Measurements from ENCODE around the gene PLA2G15.

DNA sequence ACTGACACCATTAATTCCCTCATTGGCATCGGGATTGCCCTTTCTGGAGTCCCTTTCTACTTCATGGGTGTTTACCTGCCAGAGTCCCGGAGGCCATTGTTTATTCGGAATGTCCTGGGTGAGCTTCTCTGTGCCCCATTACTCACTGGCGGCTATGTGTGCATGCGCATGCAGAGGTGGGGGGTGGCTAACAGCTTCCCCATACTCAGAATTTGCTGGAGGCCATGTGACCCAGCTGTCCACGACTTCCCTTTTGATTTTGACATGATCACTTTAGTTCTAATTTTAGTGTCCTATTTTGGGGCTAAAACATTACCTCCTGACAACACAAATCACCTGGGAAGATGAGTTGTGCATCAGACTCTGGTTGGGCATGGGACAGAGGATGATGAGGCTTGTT is 51.5 kb downstream of the PLA2G15 start:
- TF ChIP-seq, protein P1, sequence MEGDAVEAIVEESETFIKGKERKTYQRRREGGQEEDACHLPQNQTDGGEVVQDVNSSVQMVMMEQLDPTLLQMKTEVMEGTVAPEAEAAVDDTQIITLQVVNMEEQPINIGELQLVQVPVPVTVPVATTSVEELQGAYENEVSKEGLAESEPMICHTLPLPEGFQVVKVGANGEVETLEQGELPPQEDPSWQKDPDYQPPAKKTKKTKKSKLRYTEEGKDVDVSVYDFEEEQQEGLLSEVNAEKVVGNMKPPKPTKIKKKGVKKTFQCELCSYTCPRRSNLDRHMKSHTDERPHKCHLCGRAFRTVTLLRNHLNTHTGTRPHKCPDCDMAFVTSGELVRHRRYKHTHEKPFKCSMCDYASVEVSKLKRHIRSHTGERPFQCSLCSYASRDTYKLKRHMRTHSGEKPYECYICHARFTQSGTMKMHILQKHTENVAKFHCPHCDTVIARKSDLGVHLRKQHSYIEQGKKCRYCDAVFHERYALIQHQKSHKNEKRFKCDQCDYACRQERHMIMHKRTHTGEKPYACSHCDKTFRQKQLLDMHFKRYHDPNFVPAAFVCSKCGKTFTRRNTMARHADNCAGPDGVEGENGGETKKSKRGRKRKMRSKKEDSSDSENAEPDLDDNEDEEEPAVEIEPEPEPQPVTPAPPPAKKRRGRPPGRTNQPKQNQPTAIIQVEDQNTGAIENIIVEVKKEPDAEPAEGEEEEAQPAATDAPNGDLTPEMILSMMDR (IDR thresholded peaks at IDR 0.05; ENCODE audit: insufficient read depth, low read length): no peak
- TF ChIP-seq POLR2AphosphoS5 (IDR thresholded peaks at IDR 0.05; ENCODE audit: low read depth): peak; percentile 25; the same call in 1 of the 2 replicates
- TF ChIP-seq, protein P2, sequence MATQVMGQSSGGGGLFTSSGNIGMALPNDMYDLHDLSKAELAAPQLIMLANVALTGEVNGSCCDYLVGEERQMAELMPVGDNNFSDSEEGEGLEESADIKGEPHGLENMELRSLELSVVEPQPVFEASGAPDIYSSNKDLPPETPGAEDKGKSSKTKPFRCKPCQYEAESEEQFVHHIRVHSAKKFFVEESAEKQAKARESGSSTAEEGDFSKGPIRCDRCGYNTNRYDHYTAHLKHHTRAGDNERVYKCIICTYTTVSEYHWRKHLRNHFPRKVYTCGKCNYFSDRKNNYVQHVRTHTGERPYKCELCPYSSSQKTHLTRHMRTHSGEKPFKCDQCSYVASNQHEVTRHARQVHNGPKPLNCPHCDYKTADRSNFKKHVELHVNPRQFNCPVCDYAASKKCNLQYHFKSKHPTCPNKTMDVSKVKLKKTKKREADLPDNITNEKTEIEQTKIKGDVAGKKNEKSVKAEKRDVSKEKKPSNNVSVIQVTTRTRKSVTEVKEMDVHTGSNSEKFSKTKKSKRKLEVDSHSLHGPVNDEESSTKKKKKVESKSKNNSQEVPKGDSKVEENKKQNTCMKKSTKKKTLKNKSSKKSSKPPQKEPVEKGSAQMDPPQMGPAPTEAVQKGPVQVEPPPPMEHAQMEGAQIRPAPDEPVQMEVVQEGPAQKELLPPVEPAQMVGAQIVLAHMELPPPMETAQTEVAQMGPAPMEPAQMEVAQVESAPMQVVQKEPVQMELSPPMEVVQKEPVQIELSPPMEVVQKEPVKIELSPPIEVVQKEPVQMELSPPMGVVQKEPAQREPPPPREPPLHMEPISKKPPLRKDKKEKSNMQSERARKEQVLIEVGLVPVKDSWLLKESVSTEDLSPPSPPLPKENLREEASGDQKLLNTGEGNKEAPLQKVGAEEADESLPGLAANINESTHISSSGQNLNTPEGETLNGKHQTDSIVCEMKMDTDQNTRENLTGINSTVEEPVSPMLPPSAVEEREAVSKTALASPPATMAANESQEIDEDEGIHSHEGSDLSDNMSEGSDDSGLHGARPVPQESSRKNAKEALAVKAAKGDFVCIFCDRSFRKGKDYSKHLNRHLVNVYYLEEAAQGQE (IDR thresholded peaks at IDR 0.05; ENCODE audit: insufficient replicate concordance, low read depth): no peak
- no peak for TF ChIP-seq GABPA (IDR thresholded peaks at IDR 0.05; ENCODE audit: low read depth)
- TF ChIP-seq SPI1 (IDR thresholded peaks at IDR 0.05; ENCODE audit: borderline replicate concordance, low read depth): peak; percentile 63; the same call in 1 of the 2 replicates
